Breast epithelium (tissue), 3 donors: ENCODE data around the gene TRIM27.
A peak's percentile ranks its signal among the peaks of the same experiment; 100 is the strongest.

Experiments used
- POLR2A ChIP-seq: fragments of 450-650 bp; IDR thresholded peaks from one replicate; pipeline ENCODE4 v1.6.1; 2016; ENCODE audit warnings: antibody characterized with exemption, mild to moderate bottlenecking, moderate library complexity
- POLR2AphosphoS5 ChIP-seq, 3 donors: sonication (generic); formaldehyde crosslinking; IDR thresholded peaks; one replicate each; pipeline ENCODE4 v1.6.1; 2017; ENCODE audit warnings: antibody characterized with exemption in 3 of 3
- TF ChIP-seq, protein P1 (sequence below), 3 donors: fragments of 450-650 bp; IDR thresholded peaks; one replicate each; pipeline ENCODE4 v1.5.1; 2016 to 2017; ENCODE audit warnings: antibody characterized with exemption in 3 of 3, mild to moderate bottlenecking in 3 of 3, moderate library complexity in 3 of 3

DNA sequence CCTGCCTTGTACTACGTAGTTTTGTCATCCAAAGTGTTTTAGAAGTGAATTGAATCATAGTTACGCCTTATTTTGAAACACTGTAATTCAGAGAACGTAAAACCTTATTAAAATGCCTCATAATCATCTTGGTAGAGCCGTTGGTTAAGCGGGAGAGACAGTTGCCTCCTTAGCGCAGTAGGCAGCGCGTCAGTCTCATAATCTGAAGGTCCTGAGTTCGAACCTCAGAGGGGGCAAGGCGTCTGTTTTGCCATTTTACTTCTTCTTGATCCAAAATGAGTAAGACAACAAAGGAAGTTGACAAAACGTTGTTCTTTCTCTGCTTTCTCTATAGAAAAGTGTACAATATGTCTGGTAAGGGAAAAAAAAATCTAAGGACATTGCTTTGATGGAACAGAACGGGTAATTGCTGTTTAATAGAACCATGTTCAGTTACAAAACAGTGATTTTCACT lies 20.7 kb upstream of the TRIM27 start:
- TF ChIP-seq POLR2A = no peak
- TF ChIP-seq, protein P1, sequence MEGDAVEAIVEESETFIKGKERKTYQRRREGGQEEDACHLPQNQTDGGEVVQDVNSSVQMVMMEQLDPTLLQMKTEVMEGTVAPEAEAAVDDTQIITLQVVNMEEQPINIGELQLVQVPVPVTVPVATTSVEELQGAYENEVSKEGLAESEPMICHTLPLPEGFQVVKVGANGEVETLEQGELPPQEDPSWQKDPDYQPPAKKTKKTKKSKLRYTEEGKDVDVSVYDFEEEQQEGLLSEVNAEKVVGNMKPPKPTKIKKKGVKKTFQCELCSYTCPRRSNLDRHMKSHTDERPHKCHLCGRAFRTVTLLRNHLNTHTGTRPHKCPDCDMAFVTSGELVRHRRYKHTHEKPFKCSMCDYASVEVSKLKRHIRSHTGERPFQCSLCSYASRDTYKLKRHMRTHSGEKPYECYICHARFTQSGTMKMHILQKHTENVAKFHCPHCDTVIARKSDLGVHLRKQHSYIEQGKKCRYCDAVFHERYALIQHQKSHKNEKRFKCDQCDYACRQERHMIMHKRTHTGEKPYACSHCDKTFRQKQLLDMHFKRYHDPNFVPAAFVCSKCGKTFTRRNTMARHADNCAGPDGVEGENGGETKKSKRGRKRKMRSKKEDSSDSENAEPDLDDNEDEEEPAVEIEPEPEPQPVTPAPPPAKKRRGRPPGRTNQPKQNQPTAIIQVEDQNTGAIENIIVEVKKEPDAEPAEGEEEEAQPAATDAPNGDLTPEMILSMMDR (IDR thresholded peaks at IDR 0.05) = no peak
- TF ChIP-seq POLR2AphosphoS5 (IDR thresholded peaks at IDR 0.05) = peak; percentile 30 to 48 (median 36)
